Stimulated activated CD8-positive, alpha-beta memory T cell treated with anti-CD3 and anti-CD28 coated beads, Interleukin-15, amount 100 ng/mL, for 1 hour (primary cell): Measurements from ENCODE around the gene PON2.
"Not testable (repeated sequence)": the region's sequence is repeated elsewhere in the genome, so short reads cannot be mapped to it uniquely, and the experiment has no call there.

Experiments used
- DNase-seq: peaks from one replicate; pipeline ENCODE4 v3.0.0-alpha.2; 2020; ENCODE audit warnings: low read depth

PON2 gene

DNA sequence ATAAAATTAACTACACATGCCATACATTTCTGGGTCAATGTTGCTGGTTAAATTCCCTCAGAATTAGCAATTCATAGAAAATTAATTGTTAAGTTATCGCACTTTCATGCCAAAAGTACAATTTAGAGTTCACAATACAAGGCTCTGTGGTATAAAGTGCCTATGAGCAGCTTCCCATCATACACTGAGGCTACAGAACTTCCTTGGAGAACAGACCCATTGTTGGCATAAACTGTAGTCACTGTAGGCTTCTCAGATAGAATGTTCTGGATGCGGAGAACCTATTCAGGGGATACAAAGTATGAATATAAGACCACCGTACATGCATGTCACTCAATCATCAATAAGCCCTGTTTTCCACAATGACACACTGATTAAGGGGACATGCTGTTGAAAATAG, 29.6 kb downstream of the PON2 start:
- no peak for DNase-seq

- no peak for DNase-seq
These were observed 30.4 kb downstream of the PON2 start for GRCh38 chr7:95404316-95404865.

- DNase-seq, result no peak
These were observed 36.5 kb downstream of the PON2 start for GRCh38 chr7:95398155-95398940.

GRCh38 chr7:95397381-95397780, 37.4 kb downstream of the PON2 start:
- DNase-seq, result no peak

- DNase-seq, result no peak
These were observed 38.4 kb downstream of the PON2 start, which contains the start of gene PON3 for GRCh38 chr7:95396136-95397032. PON3 (minus strand) TSS chr7:95396375; CDS start chr7:95396350, 25 bp downstream.

DNA sequence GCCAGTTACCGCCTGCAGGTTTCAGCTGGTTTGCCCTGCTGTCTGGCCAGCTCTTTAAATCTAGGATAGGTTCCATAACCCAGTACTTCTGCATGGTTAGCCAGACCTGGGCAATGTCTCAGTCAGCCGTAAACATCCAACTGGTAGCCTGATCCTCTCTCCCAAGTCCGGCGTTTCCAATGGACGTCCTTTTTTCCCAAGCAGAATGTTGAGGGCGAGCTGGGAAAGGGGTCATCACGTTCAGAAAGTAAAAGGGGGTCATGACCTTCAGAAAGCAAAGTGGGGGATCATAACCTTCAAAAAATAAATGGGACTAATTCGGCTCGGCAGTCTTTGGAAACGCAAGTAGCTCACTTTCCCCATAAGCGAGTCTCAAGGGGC, 39.1 kb downstream of the PON2 start:
- DNase-seq, result no peak

DNA sequence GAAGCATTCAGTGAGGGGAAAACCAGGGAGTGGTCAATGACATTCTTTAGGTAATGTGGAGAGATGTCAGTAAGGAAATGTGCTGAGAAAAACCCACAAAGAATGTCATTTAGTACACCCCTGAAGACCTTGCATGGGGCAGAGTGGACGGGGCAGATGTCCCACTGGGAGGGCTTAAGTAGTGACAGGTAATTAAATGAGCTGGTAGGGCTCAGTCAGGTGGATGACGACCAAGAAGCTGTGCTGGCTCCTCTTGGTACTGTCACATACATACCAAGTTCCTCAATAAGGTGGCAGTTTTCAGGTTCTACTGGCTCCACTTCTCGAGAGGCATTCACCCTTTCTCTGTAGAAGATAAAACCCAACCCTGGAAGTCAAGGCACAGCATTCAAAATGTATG, 40.5 kb downstream of the PON2 start:
- DNase-seq, result no peak

- no peak for DNase-seq
These were observed 43.1 kb downstream of the PON2 start for GRCh38 chr7:95391761-95392160.

- no peak for DNase-seq
These were observed 45.3 kb downstream of the PON2 start for GRCh38 chr7:95389516-95389915.

DNA sequence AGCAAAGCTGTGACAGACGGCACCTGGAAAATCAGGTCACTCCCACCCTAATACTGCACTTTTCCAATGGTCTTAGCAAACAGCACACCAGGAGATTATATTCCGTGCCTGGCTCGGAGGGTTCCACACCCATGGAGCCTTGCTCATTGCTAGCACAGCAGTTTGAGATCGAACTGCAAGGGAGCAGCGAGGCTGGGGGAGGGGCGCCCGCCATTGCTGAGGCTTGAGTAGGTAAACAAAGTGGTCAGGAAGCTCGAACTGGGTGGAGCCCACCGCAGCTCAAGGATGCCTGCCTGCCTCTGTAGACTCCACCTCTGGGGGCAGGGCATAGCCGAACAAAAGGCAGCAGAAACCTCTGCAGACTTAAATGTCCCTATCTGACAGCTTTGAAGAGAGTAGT, 55.4 kb downstream of the PON2 start:
- DNase-seq, result not testable (repeated sequence)

- no peak for DNase-seq
These were observed 58.0 kb downstream of the PON2 start for GRCh38 chr7:95376632-95377400.

DNA sequence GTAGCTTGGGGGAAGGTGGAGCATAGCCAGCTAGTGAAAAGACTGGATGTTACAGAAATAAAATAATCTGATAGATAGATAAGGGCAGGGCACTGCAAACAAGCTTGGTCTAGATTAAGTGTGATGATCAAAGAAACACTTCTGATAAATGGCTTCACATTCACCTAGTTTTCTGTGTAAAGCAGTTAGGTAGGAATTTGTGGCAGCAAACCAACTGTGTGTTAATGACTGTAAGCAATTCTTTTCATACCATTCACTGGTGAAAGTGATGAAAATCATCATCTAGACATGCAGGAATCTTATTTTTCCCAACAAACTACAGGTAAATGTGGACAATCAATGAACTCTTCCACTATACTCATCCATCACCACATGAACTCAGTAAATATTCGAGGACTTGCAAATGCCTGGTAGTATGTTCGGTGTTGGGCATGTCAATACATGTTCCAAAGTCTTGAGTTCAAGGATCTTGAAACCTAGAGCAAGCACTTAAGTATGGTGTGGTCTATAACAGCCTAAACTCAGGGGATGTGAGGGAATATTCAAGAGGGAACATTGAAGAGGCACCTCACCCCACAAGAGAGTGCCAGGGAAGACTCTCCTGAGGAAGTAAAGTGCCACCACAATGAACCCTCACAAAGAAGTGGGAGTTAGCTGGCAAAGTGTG, 59.1 kb downstream of the PON2 start:
- no peak for DNase-seq

GRCh38 chr7:95373323-95373722, 61.5 kb downstream of the PON2 start:
- DNase-seq, result no peak

DNA sequence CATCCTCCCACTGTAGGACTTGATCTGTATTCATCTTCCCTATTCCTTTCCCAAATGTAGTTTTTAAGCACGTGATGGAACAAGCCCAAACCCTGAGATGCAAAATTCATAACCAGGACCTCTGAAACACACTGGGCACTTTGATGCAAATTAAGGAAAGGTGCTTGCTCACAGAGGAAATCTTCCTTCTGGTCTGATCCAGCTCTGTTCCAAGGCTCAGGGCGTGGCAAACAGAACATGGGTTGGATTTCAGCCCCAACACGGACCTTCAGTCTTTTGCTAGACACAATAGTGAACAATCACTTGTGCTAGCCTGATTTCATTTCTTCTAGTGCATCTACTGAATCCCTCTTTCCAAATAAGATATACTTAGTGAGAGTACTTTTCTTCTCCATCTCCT, 66.6 kb downstream of the PON2 start:
- DNase-seq, result no peak

DNA sequence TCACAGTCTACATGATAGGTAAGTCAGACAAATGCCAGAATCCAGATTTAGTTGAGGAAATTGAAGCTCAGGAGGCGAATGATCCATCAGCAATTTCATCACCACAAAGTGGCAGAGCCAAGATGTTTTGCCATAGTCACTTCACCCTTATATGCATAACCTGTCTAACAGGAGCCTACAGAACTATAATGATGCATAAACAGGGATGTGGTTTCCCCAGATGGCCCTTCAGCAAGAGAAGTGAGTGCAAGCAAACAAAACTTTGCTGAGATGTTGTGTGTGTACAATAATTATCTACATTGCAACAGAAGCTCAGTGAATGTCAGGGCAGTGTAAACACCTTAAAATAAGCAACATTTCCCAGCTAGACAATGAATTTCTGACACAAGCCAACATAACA, 67.2 kb downstream of the PON2 start:
- no peak for DNase-seq

DNA sequence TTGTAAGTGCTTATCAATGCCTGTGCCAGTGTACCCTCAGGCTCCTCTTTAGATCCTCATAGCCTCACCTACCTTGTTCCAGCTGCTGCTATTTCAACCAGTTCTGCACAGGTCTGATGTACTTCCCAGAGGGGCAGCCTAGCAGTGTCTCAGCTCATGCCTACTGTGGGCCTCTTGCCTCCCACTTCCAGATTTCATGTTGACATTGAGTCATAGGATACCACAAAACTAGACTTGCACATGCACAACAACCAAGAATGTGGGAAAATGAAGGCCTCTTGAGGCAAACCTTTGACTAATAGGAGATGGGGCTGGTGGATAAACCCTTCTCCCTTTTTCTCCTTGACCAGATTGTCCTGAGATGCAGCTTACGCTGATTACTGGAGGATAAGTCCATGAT, 69.7 kb downstream of the PON2 start:
- DNase-seq, result no peak

GRCh38 chr7:95357623-95358022, 77.2 kb downstream of the PON2 start:
- DNase-seq, result no peak
